Activated naive CD4-positive, alpha-beta T cell treated with anti-CD3 and anti-CD28 coated beads for 36 hours (primary cell): ENCODE data around the gene VSX1. TPM values are rescaled to one million over a fixed set of nuclear protein-coding genes. Genes with fewer than 3 reads are reported as not detected.

Experiments used
- CTCF ChIA-PET: fragments of 350-600 bp; sonication (Branson Sonifier 250); formaldehyde crosslinking; loops from one replicate; lab custom pipeline; 2021; ENCODE audit warnings: antibody characterized with exemption; lab: Charles Lee
- DNase-seq: peaks from one replicate; pipeline ENCODE4 v3.0.0-alpha.2; 2020
- H3K27ac Mint-ChIP-seq: one replicate; pipeline ENCODE4 v1.8.0; 2021; ENCODE audit warnings: mild to moderate bottlenecking, mixed read lengths
- H3K27me3 Mint-ChIP-seq: one replicate; pipeline ENCODE4 v1.8.0; 2021; ENCODE audit warnings: low read depth, mixed read lengths
- H3K36me3 Mint-ChIP-seq: one replicate; pipeline ENCODE4 v1.8.0; 2021; ENCODE audit warnings: low read depth, mixed read lengths
- H3K4me1 Mint-ChIP-seq: one replicate; pipeline ENCODE4 v1.8.0; 2021; ENCODE audit warnings: low read depth, mixed read lengths
- H3K4me3 Mint-ChIP-seq: one replicate; pipeline ENCODE4 v1.8.0; 2021; ENCODE audit warnings: mild to moderate bottlenecking, moderate library complexity, mixed read lengths
- H3K9me3 Mint-ChIP-seq: one replicate; pipeline ENCODE4 v1.8.0; 2021; ENCODE audit warnings: mixed read lengths
- intact Hi-C: fragments of 100-400 bp; cut with micrococcal nuclease; formaldehyde crosslinking; loops from one replicate; pipeline ENCODE4 v1.15.1; 2023
- total RNA-seq, 2 experiments: library from RNA; stranded (reverse); gene quantifications; one replicate each; pipeline ENCODE4 v1.2.3, GENCODE V29; 2021

The VSX1 gene
- total RNA-seq, 2 experiments from 2014 or later, result not detected

- CTCF ChIA-PET, result no interaction called here
- Mint-ChIP-seq H3K27me3 (no peaks in the 10 kb centered on the region), H3K4me1 (peaks cover 68% of the 10 kb centered on the region)
Measured at GRCh38 chr20:25039697-25040437, 42.1 kb downstream of the VSX1 start.

GRCh38 chr20:25038591-25039015 lies 43.3 kb downstream of the VSX1 start:
- Mint-ChIP-seq H3K9me3 (no peaks in the 10 kb centered on the region), H3K4me1 (peaks cover 68% of the 10 kb centered on the region), H3K36me3 (no peaks in the 10 kb centered on the region), H3K27ac (peak overlapping the region; percentile 14), H3K27me3 (no peaks in the 10 kb centered on the region), H3K4me3 (no peak overlapping the region)
- CTCF ChIA-PET, result interaction anchor here (0.9 to 1.2 kb wide), 2 partner anchors 21 to 27 kb away, joined by 3 to 4 read pairs; no protein-coding TSS in a partner anchor
- intact Hi-C loops, result no loop called here
- no peak for DNase-seq

More at GRCh38 chr20:25039697-25040437, 42.1 kb downstream of the VSX1 start:
- Mint-ChIP-seq H3K27ac (no peak overlapping the region), H3K36me3 (no peaks in the 10 kb centered on the region), H3K4me3 (no peak overlapping the region), H3K9me3 (no peaks in the 10 kb centered on the region)
- DNase-seq, result no peak
- intact Hi-C loops, result no loop called here

- Mint-ChIP-seq H3K36me3 (no peaks in the 10 kb centered on the region), H3K27me3 (no peaks in the 10 kb centered on the region), H3K9me3 (no peaks in the 10 kb centered on the region), H3K4me1 (peaks cover 65% of the 10 kb centered on the region), H3K4me3 (no peak overlapping the region), H3K27ac (no peak overlapping the region)
- intact Hi-C loops, result no loop called here
- no peak for DNase-seq
- CTCF ChIA-PET, result interaction anchor here (0.9 to 1.2 kb wide), 2 partner anchors 21 to 27 kb away, joined by 3 to 4 read pairs; no protein-coding TSS in a partner anchor
Measured at GRCh38 chr20:25038103-25038410, 43.9 kb downstream of the VSX1 start.

- DNase-seq, result no peak
- no peaks in the 10 kb centered on the region for H3K27me3 Mint-ChIP-seq
- no peaks in the 10 kb centered on the region for H3K36me3 Mint-ChIP-seq
- no peaks in the 10 kb centered on the region for H3K9me3 Mint-ChIP-seq
- peak overlapping the region; percentile 13 for H3K27ac Mint-ChIP-seq
- no peak overlapping the region for H3K4me3 Mint-ChIP-seq
- intact Hi-C loops, result no loop called here
- peaks cover 60% of the 10 kb centered on the region for H3K4me1 Mint-ChIP-seq
- CTCF ChIA-PET, result interaction anchor here (0.9 to 1.2 kb wide), 2 partner anchors 22 to 28 kb away, joined by 3 to 4 read pairs; no protein-coding TSS in a partner anchor
Measured at GRCh38 chr20:25037288-25038102, 44.4 kb downstream of the VSX1 start.

GRCh38 chr20:25036331-25036936 lies 45.5 kb downstream of the VSX1 start:
- Mint-ChIP-seq H3K4me1 (peaks cover 49% of the 10 kb centered on the region), H3K27me3 (no peaks in the 10 kb centered on the region), H3K36me3 (no peaks in the 10 kb centered on the region), H3K9me3 (no peaks in the 10 kb centered on the region), H3K4me3 (peak overlapping the region; percentile 23), H3K27ac (peak overlapping the region; percentile 26)
- intact Hi-C loops, result loop anchor here (1.0 kb wide), 2 partner anchors 21 to 43 kb away; no protein-coding TSS in a partner anchor
- CTCF ChIA-PET, result interaction anchor here (0.6 to 1.4 kb wide), 7 partner anchors 15 to 352 kb away, joined by 3 to 6 read pairs (median 4); no protein-coding TSS in a partner anchor
- no peak for DNase-seq

- intact Hi-C loops, result loop anchor here (1.0 kb wide), 2 partner anchors 21 to 43 kb away; no protein-coding TSS in a partner anchor
- Mint-ChIP-seq H3K27me3 (no peaks in the 10 kb centered on the region), H3K36me3 (no peaks in the 10 kb centered on the region), H3K4me1 (peaks cover 46% of the 10 kb centered on the region), H3K27ac (peak overlapping the region; percentile 26), H3K4me3 (peak overlapping the region; percentile 23), H3K9me3 (no peaks in the 10 kb centered on the region)
- CTCF ChIA-PET, result interaction anchor here (0.9 to 1.4 kb wide), 4 partner anchors 29 to 144 kb away, joined by 3 to 6 read pairs (median 4); no protein-coding TSS in a partner anchor
- peak; percentile 55 for DNase-seq
Measured at GRCh38 chr20:25035921-25036320, 46.0 kb downstream of the VSX1 start.

- no peaks in the 10 kb centered on the region for H3K9me3 Mint-ChIP-seq
- CTCF ChIA-PET, result interaction anchor here (0.7 to 1.2 kb wide), 3 partner anchors 35 to 103 kb away, joined by 3 to 8 read pairs (median 3); partner anchors contain the start of gene APMAP
- H3K27me3 Mint-ChIP-seq, result no peaks in the 10 kb centered on the region
- intact Hi-C loops, result no loop called here
- peaks cover 2% of the 10 kb centered on the region for H3K36me3 Mint-ChIP-seq
- peaks cover 34% of the 10 kb centered on the region for H3K4me1 Mint-ChIP-seq
- H3K4me3 Mint-ChIP-seq, result no peak overlapping the region
- no peak for DNase-seq
- H3K27ac Mint-ChIP-seq, result no peak overlapping the region
Measured at GRCh38 chr20:25033924-25034300, 48.0 kb downstream of the VSX1 start.

GRCh38 chr20:25033265-25033923 lies 48.5 kb downstream of the VSX1 start:
- H3K27ac Mint-ChIP-seq, result no peak overlapping the region

GRCh38 chr20:25032478-25033264 lies 49.3 kb downstream of the VSX1 start:
- Mint-ChIP-seq H3K27ac (no peak overlapping the region), H3K27me3 (no peaks in the 10 kb centered on the region), H3K9me3 (no peaks in the 10 kb centered on the region)

More at GRCh38 chr20:25033265-25033923, 48.5 kb downstream of the VSX1 start:
- no peaks in the 10 kb centered on the region for H3K27me3 Mint-ChIP-seq
- no peaks in the 10 kb centered on the region for H3K9me3 Mint-ChIP-seq
- intact Hi-C loops, result no loop called here
- peaks cover 30% of the 10 kb centered on the region for H3K4me1 Mint-ChIP-seq
- peaks cover 2% of the 10 kb centered on the region for H3K36me3 Mint-ChIP-seq
- H3K4me3 Mint-ChIP-seq, result no peak overlapping the region
- CTCF ChIA-PET, result interaction anchor here (0.6 to 1.2 kb wide), 3 partner anchors 30 to 103 kb away, joined by 3 to 8 read pairs (median 3); partner anchors contain the start of gene APMAP
- DNase-seq, result no peak

GRCh38 chr20:25032065-25032477 lies 49.9 kb downstream of the VSX1 start:
- Mint-ChIP-seq H3K4me3 (no peak overlapping the region), H3K9me3 (no peaks in the 10 kb centered on the region), H3K4me1 (peaks cover 20% of the 10 kb centered on the region), H3K27ac (no peak overlapping the region), H3K36me3 (peaks cover 2% of the 10 kb centered on the region), H3K27me3 (no peaks in the 10 kb centered on the region)
- CTCF ChIA-PET, result no interaction called here
- DNase-seq, result no peak
- intact Hi-C loops, result no loop called here

More at GRCh38 chr20:25032478-25033264, 49.3 kb downstream of the VSX1 start:
- H3K4me3 Mint-ChIP-seq, result no peak overlapping the region
- peaks cover 23% of the 10 kb centered on the region for H3K4me1 Mint-ChIP-seq
- CTCF ChIA-PET, result interaction anchor here (0.5 kb wide), 1 partner anchor 50 kb away, joined by 7 read pairs; no protein-coding TSS in a partner anchor
- peaks cover 2% of the 10 kb centered on the region for H3K36me3 Mint-ChIP-seq
- DNase-seq, result no peak
- intact Hi-C loops, result no loop called here

GRCh38 chr20:25031241-25031640 lies 50.7 kb downstream of the VSX1 start:
- intact Hi-C loops, result no loop called here
- Mint-ChIP-seq H3K27ac (no peak overlapping the region), H3K36me3 (peaks cover 2% of the 10 kb centered on the region), H3K4me3 (no peak overlapping the region), H3K9me3 (no peaks in the 10 kb centered on the region), H3K4me1 (peaks cover 11% of the 10 kb centered on the region), H3K27me3 (no peaks in the 10 kb centered on the region)
- CTCF ChIA-PET, result interaction anchor here (0.6 kb wide), 1 partner anchor 386 kb away, joined by 3 read pairs; no protein-coding TSS in a partner anchor
- no peak for DNase-seq
